Neuron (in vitro differentiated cells): ENCODE results near the gene MCTP1.
"Not testable (repeated sequence)": the region's sequence is repeated elsewhere in the genome, so short reads cannot be mapped to it uniquely, and the experiment has no call there.

Source experiments
- H2AFZ ChIP-seq: one replicate; pipeline ENCODE4 v1.6.1; 2013; ENCODE audit warnings: low read depth, mild to moderate bottlenecking, inconsistent platforms, low read length, moderate library complexity
- H3K27me3 ChIP-seq: one replicate; pipeline ENCODE4 v1.6.1; 2013; ENCODE audit warnings: low read length; ENCODE audit not compliant: insufficient read depth
- H3K36me3 ChIP-seq: one replicate; pipeline ENCODE4 v1.6.1; 2013; ENCODE audit warnings: low read length; ENCODE audit not compliant: insufficient read depth
- H3K4me1 ChIP-seq: one replicate; pipeline ENCODE4 v1.6.1; 2013; ENCODE audit warnings: low read length; ENCODE audit not compliant: insufficient read depth
- H3K4me3 ChIP-seq: 2 replicates; pipeline ENCODE4 v1.5.1; 2013; ENCODE audit warnings: mild to moderate bottlenecking, low read length, moderate library complexity
- H3K9me3 ChIP-seq: one replicate; pipeline ENCODE4 v1.6.1; 2013; ENCODE audit warnings: low read length

MCTP1 gene

GRCh38 chr5:94832685-94833084, 452.2 kb downstream of the MCTP1 start:
- Histone ChIP-seq H3K4me1 (no peaks in the 10 kb centered on the region), H3K4me3 (no peak overlapping the region), H2AFZ (no peak overlapping the region), H3K27me3 (no peaks in the 10 kb centered on the region), H3K9me3 (peaks cover 2% of the 10 kb centered on the region), H3K36me3 (no peaks in the 10 kb centered on the region)

- Histone ChIP-seq H2AFZ (no peak overlapping the region), H3K9me3 (peaks cover 2% of the 10 kb centered on the region), H3K4me3 (no peak overlapping the region), H3K27me3 (no peaks in the 10 kb centered on the region), H3K36me3 (no peaks in the 10 kb centered on the region), H3K4me1 (no peaks in the 10 kb centered on the region)
Observed at GRCh38 chr5:94830520-94830919, 454.4 kb downstream of the MCTP1 start.

GRCh38 chr5:94828222-94828621, 456.7 kb downstream of the MCTP1 start:
- not testable (repeated sequence) for H3K27me3 ChIP-seq, H3K9me3 ChIP-seq, H3K4me3 ChIP-seq, H2AFZ ChIP-seq, H3K4me1 ChIP-seq, H3K36me3 ChIP-seq

GRCh38 chr5:94820488-94820887, 464.4 kb downstream of the MCTP1 start:
- Histone ChIP-seq H3K4me3 (no peak overlapping the region), H3K36me3 (no peaks in the 10 kb centered on the region), H3K27me3 (no peaks in the 10 kb centered on the region), H3K4me1 (peaks cover 3% of the 10 kb centered on the region), H3K9me3 (no peaks in the 10 kb centered on the region), H2AFZ (no peak overlapping the region)

GRCh38 chr5:94818904-94819303, 466.0 kb downstream of the MCTP1 start:
- Histone ChIP-seq H3K27me3 (no peaks in the 10 kb centered on the region), H3K36me3 (no peaks in the 10 kb centered on the region), H3K4me3 (no peak overlapping the region), H3K4me1 (peaks cover 5% of the 10 kb centered on the region), H2AFZ (no peak overlapping the region), H3K9me3 (no peaks in the 10 kb centered on the region)

- H3K9me3 ChIP-seq, result no peaks in the 10 kb centered on the region
- H3K4me1 ChIP-seq, result peaks cover 5% of the 10 kb centered on the region
- no peaks in the 10 kb centered on the region for H3K27me3 ChIP-seq
- no peaks in the 10 kb centered on the region for H3K36me3 ChIP-seq
- no peak overlapping the region for H2AFZ ChIP-seq
- H3K4me3 ChIP-seq, result no peak overlapping the region
Observed at GRCh38 chr5:94815313-94816039, 469.4 kb downstream of the MCTP1 start.

GRCh38 chr5:94812232-94812631, 472.7 kb downstream of the MCTP1 start:
- Histone ChIP-seq H3K36me3 (no peaks in the 10 kb centered on the region), H3K4me3 (no peak overlapping the region), H2AFZ (no peak overlapping the region), H3K4me1 (peaks cover 5% of the 10 kb centered on the region), H3K9me3 (no peaks in the 10 kb centered on the region), H3K27me3 (no peaks in the 10 kb centered on the region)

GRCh38 chr5:94811331-94811730, 473.6 kb downstream of the MCTP1 start:
- H3K4me1 ChIP-seq, result peaks cover 5% of the 10 kb centered on the region
- H3K9me3 ChIP-seq, result no peaks in the 10 kb centered on the region
- H3K4me3 ChIP-seq, result no peak overlapping the region
- H3K36me3 ChIP-seq, result no peaks in the 10 kb centered on the region
- H2AFZ ChIP-seq, result no peak overlapping the region
- no peaks in the 10 kb centered on the region for H3K27me3 ChIP-seq

- Histone ChIP-seq H3K9me3 (no peaks in the 10 kb centered on the region), H3K36me3 (no peaks in the 10 kb centered on the region), H3K4me3 (no peak overlapping the region), H2AFZ (no peak overlapping the region), H3K27me3 (no peaks in the 10 kb centered on the region), H3K4me1 (peaks cover 5% of the 10 kb centered on the region)
Observed at GRCh38 chr5:94810877-94811276, 474.0 kb downstream of the MCTP1 start.

- Histone ChIP-seq H3K36me3 (no peaks in the 10 kb centered on the region), H3K4me1 (peaks cover under 1% of the 10 kb centered on the region), H3K9me3 (no peaks in the 10 kb centered on the region), H3K4me3 (no peak overlapping the region), H2AFZ (no peak overlapping the region), H3K27me3 (no peaks in the 10 kb centered on the region)
Observed at GRCh38 chr5:94810281-94810680, 474.6 kb downstream of the MCTP1 start.

- H3K27me3 ChIP-seq, result no peaks in the 10 kb centered on the region
Observed at GRCh38 chr5:94808497-94808896, 476.4 kb downstream of the MCTP1 start.

GRCh38 chr5:94807985-94808384, 476.9 kb downstream of the MCTP1 start:
- H3K36me3 ChIP-seq, result no peaks in the 10 kb centered on the region
- no peaks in the 10 kb centered on the region for H3K9me3 ChIP-seq
- H3K4me1 ChIP-seq, result no peaks in the 10 kb centered on the region
- H2AFZ ChIP-seq, result no peak overlapping the region
- no peak overlapping the region for H3K4me3 ChIP-seq
- H3K27me3 ChIP-seq, result no peaks in the 10 kb centered on the region

More at GRCh38 chr5:94808497-94808896, 476.4 kb downstream of the MCTP1 start:
- Histone ChIP-seq H3K4me1 (no peaks in the 10 kb centered on the region), H3K36me3 (no peaks in the 10 kb centered on the region), H3K9me3 (no peaks in the 10 kb centered on the region), H2AFZ (no peak overlapping the region), H3K4me3 (no peak overlapping the region)

GRCh38 chr5:94802450-94802849, 482.4 kb downstream of the MCTP1 start:
- Histone ChIP-seq H2AFZ (no peak overlapping the region), H3K9me3 (no peaks in the 10 kb centered on the region), H3K36me3 (no peaks in the 10 kb centered on the region), H3K27me3 (no peaks in the 10 kb centered on the region), H3K4me1 (no peaks in the 10 kb centered on the region), H3K4me3 (no peak overlapping the region)

- no peaks in the 10 kb centered on the region for H3K9me3 ChIP-seq
- H3K4me1 ChIP-seq, result no peaks in the 10 kb centered on the region
- H3K27me3 ChIP-seq, result no peaks in the 10 kb centered on the region
- no peak overlapping the region for H3K4me3 ChIP-seq
- no peaks in the 10 kb centered on the region for H3K36me3 ChIP-seq
- no peak overlapping the region for H2AFZ ChIP-seq
Observed at GRCh38 chr5:94796586-94796985, 488.3 kb downstream of the MCTP1 start.
